Epidermal melanocyte (primary cell): Measurements from ENCODE around the gene FANCI.

Experiments
- DNase-seq: peaks from one replicate; pipeline ENCODE4 v3.0.0; 2011; ENCODE audit warnings: low spot score; ENCODE audit not compliant: insufficient read length

Gene FANCI

GRCh38 chr15:89360294-89360971 is 116.7 kb downstream of the FANCI start:
- no peak for DNase-seq

- DNase-seq, result peak; percentile 87
Observed at GRCh38 chr15:89361451-89362202, 117.8 kb downstream of the FANCI start.

- no peak for DNase-seq
Observed at GRCh38 chr15:89362203-89363101, 118.7 kb downstream of the FANCI start.

- no peak for DNase-seq
Observed at GRCh38 chr15:89363133-89363532, 119.4 kb downstream of the FANCI start.

- DNase-seq, result no peak
Observed at GRCh38 chr15:89363770-89364169, 120.0 kb downstream of the FANCI start.

- DNase-seq, result no peak
Observed at GRCh38 chr15:89364341-89364740, 120.6 kb downstream of the FANCI start.

GRCh38 chr15:89364741-89365450 is 121.1 kb downstream of the FANCI start:
- DNase-seq, result no peak

- no peak for DNase-seq
Observed at GRCh38 chr15:89365462-89366065, 121.8 kb downstream of the FANCI start.
